SK-N-DZ (cell line): Measurements from ENCODE around the gene MROH7. TPM values are rescaled to one million over a fixed set of nuclear protein-coding genes. Genes with fewer than 3 reads are reported as not detected.

Source experiments
- DNase-seq: peaks from one replicate; pipeline ENCODE4 v3.0.0-alpha.2; 2015; ENCODE audit warnings: low spot score
- polyA plus RNA-seq, 2 experiments: library from polyadenylated mRNA; depleted of rRNA; stranded (reverse); fragments of >200 nt; gene quantifications; 2 replicates each; pipeline ENCODE4 v1.2.3, GENCODE V29; 2014

The MROH7 gene
- polyA plus RNA-seq (2014; cell fraction: cytosol; rRNA removed) = 0.26 TPM in 1 of 2 replicates, not detected in the other
- 0.20 and 0.21 TPM in 2 replicates for polyA plus RNA-seq (2014; cell fraction: nucleus; rRNA removed)

DNA sequence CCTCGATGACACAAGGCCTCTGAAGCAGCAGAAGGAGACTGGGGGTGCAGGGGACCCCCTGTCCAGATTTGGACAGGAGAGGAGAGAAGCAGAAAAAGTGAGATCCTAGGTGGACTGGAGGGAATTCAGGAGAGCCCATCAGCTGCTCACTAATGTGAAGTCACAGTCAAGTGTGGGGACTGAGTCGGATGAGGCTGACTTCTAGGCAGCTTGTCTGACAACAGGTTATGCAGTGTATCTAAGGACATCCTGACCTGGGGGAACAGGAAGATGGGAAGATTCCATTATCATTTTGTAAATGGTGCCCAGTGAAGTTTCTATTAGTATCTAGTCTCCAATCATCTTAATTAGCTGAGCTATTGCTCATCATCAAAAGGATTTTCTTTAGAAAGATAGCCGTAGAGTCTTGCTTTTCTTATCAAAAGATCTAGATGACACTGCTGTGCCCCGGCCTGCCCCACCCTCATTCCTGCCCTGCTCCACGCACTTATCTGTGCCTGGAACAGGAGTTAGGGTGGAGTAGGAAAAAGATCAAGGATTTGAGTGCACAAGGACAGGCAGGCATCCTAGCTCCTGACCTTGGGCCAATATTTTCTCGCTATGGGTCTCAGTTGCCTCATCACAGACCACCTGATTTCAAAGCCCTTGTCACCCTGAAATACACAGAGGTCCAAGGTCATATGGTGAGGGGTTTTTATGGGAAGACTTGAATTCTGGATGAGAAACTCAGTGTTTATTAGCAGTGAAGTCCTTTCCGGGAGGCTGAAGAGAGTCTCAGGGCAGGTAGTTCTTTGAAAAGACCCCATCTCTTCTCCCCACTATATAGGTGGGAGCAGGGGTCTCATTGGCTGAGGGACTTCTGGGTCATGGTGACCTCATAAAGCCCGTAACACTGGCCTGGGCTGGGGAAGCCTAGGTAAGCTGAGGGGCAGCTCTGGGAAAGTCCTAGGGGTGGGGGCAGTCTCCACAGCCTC is at the start of gene MROH7:
Gene MROH7, plus strand, starts transcription at position 924 of the 974 bp plus-strand sequence. CDS start 11,141 bp downstream, outside the sequence.
- DNase-seq = no peak

DNA sequence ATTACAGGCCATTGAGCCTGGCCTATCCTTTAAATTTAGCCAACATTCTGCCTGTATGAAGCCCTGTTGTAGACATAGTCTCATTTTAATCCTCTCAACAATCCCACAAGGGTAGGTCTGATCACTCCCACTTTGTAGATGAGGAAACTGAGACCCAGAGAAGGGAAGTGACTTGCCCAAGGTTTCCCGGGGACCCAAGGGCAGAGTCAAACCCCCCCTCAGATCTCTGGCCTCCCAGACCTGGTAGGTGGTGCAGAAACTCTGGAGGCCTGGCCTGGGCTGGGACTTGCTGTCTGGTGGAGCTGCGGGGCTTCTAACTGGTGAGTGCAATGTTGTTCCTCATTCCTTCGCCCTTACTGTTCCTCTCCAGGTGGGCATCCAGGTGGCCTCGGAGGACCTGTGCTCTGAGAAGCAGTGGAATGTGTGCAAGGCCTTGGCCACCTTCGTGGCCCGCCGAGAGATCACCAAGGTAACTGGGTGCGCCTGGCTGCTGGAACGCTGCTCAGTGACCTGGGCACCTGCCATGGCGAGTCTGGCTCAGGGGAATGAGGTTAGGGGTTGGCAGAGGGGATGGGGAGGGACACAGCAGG is 47.9 kb upstream of the MROH7 start:
- DNase-seq = no peak

DNA sequence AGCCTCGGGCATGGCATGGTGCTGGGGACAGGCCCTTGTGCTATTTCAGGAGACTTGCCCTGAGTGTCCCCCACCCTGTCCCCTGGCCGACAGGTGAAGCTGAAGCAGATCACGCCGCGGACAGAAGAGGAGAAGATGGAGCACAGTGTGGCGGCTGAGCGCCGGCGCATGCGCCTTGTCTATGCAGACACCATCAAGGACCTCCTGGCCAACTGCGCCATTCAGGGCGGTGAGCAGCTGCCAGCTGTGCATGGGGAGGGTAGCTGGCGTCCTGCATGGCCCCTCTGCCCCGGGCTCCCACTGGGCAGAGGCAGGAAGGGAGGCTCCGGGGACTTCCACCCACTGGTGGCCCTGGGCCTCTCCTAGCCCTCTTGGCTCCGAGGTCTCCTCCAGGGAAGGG is 47.1 kb upstream of the MROH7 start:
- no peak for DNase-seq

DNA sequence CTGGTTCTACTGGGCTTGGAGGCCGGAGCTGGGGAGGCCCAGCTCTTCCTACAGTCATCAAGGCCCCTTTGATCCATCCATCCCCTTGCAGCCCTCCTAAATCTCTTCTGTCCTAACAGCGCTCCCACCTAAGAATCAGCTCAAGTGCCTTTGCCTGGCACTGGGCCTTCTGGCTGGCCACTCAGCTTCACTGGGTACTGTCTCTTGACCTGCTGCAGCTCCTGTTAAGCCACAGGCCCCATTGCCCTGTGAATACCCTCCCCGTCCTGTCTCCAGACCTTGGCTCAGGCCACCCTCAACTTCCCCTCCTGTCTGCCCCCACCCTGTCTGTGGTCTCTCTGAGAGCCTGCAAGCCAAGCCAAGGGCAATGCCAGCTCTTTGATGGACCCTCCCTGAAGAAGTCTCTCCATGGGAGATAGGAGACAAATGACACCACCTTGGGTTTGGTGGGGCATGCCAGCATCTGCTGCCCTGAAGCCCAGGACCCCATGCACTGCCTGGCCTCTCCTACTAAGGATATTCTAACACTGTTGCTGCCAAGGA is 45.6 kb upstream of the MROH7 start:
- DNase-seq = no peak

DNA sequence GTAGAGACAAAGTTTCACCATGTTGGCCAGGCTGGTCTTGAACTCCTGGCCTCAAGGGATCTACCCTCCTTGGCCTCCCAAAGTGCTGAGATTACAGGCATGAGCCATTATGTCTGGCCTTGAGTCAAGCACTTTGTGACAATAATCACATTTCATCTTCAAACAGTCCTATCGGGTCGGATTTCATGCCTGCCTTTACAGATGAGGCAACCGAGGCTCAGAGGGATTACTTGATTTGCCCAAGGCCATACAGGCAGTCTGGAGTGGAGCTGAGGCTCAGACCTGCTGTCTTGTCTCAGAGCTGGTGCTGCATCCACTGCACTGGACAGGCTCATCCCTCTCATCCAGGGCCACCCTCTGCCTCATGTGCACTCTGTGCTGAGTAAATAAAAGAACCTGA is 44.8 kb upstream of the MROH7 start:
- peak; percentile 62 for DNase-seq

DNA sequence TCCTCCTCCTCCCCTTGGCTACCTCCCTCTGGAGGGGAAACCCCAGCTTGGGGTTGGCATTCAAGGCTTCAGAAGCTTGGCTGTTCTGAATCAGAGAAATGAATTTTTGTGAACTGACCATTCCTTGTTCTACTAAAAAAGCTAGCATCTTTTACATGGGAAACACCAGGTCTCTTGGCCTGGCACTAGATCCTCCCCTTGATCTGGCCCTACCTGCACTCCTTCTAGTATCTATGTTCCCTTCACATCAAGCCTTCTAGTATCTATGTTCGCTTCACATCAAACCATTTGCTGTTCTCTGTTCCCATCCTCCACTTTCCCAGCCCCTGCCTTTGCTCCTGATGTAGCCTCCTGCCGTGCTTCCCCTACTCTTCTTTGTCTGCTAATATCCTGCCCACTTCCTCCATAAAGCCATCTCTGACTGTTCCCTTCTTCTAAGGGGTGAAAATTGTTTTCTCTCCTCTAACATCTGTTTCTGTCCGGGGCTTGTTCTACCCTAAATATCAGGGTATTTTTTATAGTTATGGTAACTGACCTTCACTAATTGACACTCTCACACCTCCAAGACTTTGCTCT is 44.0 kb upstream of the MROH7 start:
- DNase-seq = no peak

DNA sequence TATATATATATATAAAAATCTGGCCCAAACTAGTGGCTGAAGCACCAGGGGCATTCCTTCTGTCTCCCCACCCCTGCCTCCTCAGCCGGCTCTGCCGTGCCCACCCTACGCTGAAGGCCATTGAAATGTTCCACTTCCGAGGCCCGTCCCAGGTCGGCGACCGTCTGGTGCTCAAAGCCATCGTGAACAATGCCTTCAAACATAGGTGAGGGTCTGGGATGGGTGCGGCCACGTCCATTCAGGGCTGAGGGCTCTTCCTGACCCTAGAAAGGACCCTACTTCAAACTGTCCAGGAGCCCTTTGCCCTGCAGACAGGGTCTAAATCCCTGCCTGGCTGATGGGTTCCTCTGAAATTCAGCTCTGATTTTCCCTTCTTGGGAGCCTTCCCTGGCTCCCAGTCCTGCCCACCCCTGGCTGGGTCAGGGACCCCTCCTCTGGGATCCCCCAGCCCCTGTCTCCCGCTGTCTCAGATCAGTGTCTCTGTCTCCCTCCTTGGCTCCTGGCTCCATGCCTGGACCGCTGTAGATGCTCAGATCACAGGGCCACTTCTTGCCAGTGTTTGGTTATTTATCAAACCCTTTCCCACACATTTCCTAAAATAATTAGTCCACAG is 42.3 kb upstream of the MROH7 start:
- DNase-seq = no peak

DNA sequence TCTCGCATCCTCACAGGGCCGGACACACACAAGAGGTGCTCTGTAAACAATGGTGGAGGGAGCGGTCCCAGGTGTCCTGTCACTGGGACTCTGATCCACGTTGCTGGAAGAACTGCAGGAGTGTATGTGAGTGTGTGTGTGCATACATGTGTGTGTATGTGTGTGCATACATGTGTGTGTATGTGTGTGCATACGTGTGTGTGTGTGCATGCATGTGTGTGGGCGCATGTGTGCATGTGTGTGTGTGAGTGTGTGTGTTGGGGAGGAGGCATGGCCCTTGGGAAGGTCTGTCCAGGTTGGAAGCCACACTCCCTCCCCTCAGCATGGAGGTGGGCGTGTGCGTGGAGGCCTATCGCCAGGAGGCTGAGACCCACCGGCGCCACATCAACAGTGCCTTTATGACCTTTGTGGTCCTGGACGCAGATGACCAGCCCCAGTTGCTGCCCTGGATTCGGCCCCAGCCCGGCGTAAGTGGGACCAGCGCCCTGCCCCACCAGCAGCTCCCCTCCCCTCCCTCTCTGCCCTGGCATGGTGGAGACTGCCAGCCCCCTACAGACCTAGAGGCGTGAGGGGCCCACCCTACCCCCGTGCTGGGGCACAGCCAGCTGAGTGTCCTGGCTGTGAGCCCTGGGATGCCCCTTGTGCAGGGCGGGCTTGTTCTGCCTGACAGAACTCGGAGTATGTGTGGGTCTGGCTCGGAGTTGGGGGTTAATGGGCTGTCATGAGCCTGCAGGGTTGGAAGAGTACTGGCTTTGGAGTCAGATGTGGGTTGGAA is 40.5 kb upstream of the MROH7 start:
- no peak for DNase-seq

DNA sequence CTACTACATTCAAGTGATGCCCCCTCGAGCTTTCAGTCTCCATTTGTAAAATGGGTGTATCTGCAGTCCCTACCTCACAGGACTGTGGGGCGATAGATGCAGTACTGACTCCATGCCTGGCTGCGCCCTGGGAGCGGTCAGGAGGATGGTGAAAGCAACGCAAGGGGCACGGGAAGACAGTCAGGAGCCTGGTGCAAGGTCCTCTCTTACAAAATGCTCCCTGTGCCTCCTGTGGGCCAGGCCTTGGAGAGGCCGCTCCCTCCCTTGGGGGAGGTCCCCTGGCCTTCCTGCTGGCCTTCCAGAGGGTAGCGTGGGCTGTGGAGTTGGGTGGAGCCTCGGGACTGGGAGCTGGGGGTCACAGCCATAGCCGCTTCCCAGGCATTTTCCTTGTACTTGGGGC is 39.9 kb upstream of the MROH7 start:
- no peak for DNase-seq

DNA sequence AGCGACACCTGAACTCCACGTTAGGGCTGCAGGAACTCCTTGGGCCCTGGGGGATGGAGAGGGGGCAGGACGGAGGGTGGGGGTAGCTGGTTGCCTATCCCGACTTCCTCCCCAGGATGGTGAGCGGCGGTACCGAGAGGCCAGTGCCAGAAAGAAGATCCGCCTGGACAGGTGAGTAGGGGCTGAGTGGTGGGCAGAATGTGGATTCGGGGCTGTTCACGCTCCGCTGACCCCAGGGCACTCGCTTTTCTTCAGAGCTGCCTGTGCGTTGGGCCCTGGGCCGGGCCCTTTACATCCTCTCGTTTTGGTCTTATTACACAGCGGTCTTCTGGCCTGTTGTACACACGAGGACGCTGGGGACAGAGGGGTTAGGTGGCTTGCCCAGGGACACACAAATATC is 39.0 kb upstream of the MROH7 start:
- DNase-seq = no peak

DNA sequence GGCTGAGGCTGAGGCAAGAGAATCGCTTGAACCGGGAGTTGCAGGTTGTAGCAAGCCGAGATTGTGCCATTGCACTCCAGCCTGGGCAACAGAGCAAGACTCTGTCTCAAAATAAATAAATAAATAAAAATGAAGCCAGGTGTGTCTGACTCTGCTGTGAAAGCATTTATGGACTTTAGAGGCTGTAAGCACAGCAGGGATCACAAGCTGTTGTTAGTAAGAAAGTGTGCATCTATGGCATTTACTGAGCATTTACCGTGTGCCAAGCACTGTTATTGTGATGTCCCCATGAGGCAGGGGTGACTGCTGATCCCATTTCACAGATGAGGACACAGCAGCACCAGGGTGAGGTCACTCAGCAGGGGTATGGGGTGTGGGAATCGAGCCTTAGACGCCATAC is 38.3 kb upstream of the MROH7 start:
- DNase-seq = no peak

DNA sequence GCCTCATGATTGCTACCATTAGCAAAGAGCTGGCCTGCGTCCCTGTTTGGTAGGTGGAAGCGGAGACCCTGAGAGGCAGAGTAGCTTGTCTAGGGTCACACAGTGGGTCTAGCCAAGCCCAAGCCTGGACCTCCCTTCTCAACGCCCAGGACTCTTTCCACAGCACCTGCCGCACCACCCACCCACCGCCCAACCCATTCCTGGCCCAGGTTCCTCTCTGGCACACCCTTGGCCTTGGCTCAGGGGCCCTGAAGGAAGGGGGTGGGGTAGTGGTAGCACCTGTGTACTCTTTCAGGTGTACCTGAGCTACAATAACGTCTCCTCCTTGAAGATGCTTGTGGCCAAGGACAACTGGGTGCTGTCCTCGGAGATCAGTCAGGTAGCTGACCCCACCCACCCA is 37.5 kb upstream of the MROH7 start:
- no peak for DNase-seq

DNA sequence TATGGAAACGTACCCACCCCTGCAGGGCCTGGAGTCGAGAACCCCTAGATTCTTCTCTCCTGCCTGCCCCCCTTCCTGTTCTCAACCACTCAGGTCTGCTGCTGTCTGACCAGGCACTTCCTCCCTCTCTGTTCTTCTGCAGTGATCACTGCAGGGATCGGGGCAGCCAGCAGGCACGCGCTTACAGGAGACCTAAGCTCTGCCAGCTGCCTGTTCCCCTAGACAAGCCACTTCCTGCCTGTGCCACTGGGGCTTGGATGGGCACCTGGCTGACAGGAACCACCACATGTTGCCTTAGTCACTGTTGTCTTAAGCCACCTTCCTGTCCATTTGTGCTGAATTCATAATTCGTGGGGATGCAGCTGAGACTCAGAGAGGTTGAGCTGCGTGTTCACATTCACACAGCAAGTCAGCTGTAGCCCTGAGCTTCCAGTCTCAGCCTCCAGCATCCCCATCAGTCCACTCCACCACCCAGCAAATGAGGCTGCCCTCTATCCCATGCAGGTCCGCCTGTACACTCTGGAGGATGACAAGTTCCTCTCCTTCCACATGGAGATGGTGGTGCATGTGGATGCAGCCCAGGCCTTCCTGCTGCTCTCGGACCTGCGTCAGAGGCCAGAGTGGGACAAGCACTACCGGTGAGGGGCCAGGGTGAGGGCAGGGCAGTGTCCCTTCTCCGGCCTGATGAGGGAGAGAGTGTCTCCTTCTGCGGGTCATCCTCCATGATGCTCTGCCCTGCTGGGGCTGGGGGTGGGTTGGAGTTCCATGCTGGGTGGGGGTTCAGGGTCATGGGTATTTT is 36.8 kb upstream of the MROH7 start:
- DNase-seq = no peak

DNA sequence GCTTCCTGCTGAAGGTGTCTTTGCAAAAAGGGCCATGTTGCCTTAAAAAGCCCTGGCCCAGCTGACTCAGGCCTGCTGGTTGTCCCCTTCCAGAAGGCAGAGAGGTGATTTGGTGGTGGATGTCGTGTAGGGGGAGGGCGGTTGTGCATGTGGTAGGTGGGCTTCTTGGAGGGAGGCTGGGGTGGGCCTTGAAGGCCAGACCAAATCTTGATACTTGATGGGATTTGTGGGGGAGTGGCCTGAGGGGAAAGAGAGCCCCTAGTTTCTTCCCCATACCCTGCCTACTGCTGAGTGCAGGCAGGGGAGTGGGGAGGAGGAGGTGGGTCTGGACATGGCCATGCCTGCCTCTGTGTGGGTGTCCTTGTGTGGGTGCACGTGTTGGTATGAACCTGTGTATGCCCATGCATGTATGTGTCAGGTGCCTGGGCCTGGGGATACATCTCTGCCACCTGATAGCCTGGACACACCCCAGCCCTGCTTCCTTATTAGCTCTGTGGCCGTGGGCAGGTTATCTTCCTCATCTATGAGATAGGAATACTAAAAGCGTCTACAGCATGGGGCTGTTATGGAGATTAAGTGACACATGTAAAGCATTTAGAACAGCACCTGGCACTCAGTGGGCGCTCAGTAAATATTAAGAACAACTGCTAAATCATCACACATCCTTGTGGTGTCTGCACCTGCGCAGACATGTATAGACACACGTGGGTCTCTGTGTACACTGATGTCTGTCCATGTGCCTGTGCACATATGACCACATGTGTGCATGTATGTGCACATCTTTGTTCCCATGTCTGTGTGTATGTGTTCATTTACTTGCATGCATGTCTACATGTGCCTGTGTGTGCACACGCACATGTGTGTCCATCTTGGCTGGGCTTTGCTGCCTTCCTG is 35.2 kb upstream of the MROH7 start:
- no peak for DNase-seq

DNA sequence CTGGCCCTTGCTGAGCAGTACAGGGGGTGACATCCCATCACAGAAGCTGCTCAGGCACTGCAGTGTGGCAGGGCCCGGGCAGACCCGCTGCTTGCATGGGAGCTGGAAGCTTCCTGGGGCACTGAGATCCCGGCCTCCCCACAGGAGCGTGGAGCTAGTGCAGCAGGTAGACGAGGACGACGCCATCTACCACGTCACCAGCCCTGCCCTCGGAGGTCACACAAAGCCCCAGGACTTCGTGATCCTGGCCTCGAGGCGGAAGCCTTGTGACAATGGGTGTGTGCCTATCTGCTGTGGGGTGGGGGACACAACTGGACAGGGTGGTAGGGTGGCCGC is 34.6 kb upstream of the MROH7 start:
- DNase-seq = no peak

DNA sequence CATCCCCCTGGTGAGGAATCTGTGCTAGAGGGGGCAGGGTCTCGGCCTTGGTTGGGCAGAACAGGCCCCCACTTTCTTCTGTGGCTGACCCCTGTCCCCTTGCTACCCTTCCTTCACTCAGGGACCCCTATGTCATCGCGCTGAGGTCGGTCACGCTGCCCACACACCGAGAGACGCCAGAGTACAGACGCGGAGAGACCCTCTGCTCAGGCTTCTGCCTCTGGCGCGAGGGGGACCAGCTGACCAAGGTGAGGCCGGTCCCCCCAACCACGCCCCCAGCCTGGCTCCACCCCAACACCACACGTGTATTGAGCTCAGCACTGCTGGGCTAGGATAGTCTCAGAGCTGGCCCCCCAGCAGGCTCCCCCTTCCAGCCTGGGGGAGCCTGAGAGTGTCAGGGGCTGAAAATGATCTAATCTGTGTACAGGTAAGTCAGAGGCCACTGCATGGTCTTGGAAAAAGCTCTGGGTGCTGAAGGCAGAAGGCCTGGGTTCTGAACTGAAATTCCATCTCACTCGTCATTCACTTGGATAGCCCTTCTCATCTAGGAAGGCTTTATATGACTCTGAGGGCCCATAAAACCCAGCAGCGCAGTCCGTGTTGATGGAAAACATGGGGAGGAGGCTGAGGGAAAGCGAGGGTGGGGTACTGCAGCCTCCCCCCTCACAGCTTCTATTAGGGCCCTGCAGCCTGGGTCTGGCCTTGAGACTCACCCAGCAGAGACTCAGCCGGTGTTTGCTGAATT is 33.6 kb upstream of the MROH7 start:
- no peak for DNase-seq

DNA sequence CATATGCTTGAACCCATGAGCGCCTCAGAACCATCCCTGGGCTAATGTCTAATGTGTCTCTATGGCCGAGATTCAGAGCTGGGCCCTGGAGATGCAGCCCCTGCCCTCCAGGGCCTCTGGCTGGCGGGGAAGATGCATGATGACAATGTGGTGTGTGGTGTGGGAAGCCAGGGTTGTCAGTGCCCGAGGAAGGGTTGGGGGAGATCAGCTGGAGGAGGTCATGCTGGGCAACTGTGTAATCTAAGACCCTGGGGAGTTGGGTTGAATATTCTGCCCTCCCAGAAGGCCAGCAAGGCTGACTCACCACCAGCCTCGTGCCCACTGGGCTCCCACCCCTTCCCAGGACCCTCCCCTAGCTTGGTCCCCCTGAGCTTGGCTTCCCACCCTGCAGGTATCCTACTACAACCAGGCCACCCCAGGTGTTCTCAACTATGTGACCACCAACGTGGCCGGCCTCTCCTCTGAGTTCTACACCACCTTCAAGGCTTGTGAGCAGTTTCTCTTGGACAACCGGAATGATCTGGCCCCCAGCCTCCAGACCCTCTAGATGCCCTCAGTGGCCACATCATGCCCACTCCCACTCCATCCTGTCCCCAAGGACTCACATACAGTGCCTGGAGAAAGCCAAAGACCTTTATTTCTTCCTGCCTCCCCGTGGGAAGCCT is 32.9 kb upstream of the MROH7 start:
- DNase-seq = no peak
